ENCODE measurements around the gene SPAG6. TPM values are rescaled to one million over a fixed set of nuclear protein-coding genes. Genes with fewer than 3 reads are reported as not detected.

Gene SPAG6
- total and polyA plus RNA-seq, 4 donors = 0.36 TPM; not detected in 3

DNA sequence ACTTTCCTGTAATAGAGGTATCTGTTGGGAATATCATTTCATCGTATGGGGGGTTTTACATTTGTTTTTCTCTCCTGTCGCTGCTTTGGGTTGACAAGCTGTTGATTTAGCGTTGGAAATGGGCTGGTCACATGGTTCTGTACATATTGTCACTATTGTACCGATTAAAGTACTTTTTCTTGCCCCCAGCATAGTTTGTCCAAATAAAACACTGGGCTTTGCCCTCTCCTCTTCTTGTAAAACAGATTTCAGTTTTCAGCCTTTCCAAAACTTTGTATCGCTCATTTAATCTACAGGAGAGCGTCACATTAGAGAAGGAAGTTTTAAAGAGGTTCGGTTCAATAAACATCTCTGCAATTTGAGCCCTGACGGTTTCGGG lies 20.4 kb upstream of the SPAG6 start:
- no peaks in the 10 kb centered on the region for H3K27me3 ChIP-seq (ENCODE audit: control insufficient read depth in 1 of 2, insufficient read depth in 2 of 2, low read length in 1 of 2)
- H3K4me1 ChIP-seq (ENCODE audit: control insufficient read depth in 1 of 2, insufficient read depth in 2 of 2, low read length in 2 of 2) = peaks cover 2 to 3% of the 10 kb centered on the region in 2 donors
- peak overlapping the region; percentile 44 to 92 for H3K4me3 ChIP-seq (ENCODE audit: low read length in 2 of 2)
- peaks cover 0 to 3% of the 10 kb centered on the region in 2 donors for H3K36me3 ChIP-seq (ENCODE audit: control insufficient read depth in 1 of 2, insufficient read depth in 2 of 2, low read length in 1 of 2)
- intact Hi-C loops (cut with DNase I) = loop anchor here (5.0 to 10.0 kb wide), 6 partner anchors 98 to 830 kb away; partner anchors contain the start of genes DNAJC1 (in 1 of the 2) and SKIDA1 (in 1 of the 2)
- WGBS, 2 donors = 6 to 7% methylated on average over 9 of the region's 9 CpGs
- H3K27ac ChIP-seq (ENCODE audit: low read depth in 1 of 2, low read length in 2 of 2) = no peak overlapping the region
- H3K9me3 ChIP-seq (ENCODE audit: control insufficient read depth, low read length) = no peaks in the 10 kb centered on the region
- ATAC-seq (ENCODE audit: low FRiP score) = no peak
- no peak for DNase-seq

DNA sequence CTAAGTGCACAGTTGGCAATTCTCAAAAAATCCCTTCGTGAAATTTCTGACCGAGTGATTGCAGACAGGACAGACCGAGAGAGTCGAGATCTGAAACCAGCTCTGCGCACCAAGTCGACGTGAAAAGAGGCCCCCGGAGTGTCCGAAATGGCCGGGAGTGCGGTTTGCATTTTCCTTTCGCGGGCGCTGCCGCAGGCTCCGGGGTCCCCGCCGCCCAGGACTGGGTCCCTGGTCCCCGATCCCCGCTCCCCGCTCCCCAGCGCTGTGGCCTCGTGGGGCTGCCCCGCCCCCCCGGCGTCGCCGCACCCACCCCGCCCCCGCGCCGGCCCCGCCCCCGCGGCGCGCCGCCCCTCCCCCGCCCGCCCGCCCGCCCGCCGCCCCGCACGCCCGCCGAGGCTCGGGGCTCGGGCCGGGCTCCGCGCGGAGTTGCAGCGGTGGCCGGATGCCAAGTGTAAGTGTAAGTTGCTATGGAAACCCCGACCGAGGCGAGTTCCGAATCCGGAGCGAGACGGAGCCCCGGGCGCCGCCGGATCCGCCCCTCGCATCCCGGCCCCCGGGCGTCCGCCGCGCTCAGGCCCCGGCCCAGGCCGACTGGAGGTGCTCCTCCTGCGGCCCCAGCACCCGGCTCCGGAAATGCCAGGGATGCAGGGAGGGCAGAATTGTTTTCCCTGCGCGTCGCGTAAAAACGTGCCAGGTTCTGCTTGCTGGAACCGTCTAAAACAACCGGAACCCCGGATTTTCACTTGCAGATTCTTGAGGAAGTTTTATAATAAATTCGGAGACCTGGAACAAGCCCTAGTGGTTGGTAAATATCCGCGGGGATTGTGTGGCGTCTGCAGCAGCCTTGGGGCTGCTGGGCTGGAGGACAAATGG lies 19.8 kb upstream of the SPAG6 start:
- ATAC-seq (ENCODE audit: low FRiP score) (peak; percentile 72), DNase-seq (peak; percentile 83 to 92)
- H3K4me1 ChIP-seq (ENCODE audit: control insufficient read depth in 1 of 2, insufficient read depth in 2 of 2, low read length in 2 of 2) = peaks cover 2 to 3% of the 10 kb centered on the region in 2 donors
- H3K27ac ChIP-seq (ENCODE audit: low read depth in 1 of 2, low read length in 2 of 2) = peak overlapping the region in 1 of 2 donors; percentile 52
- H3K4me3 ChIP-seq (ENCODE audit: low read length in 2 of 2) = peak overlapping the region; percentile 44 to 92
- peaks cover 0 to 3% of the 10 kb centered on the region in 2 donors for H3K36me3 ChIP-seq (ENCODE audit: control insufficient read depth in 1 of 2, insufficient read depth in 2 of 2, low read length in 1 of 2)
- no peaks in the 10 kb centered on the region for H3K9me3 ChIP-seq (ENCODE audit: control insufficient read depth, low read length)
- 1% methylated on average over 53 to 92 of the region's 92 CpGs for WGBS, 2 donors
- intact Hi-C loops (cut with DNase I) = loop anchor here (10.0 kb wide), 4 partner anchors 229 to 831 kb away; partner anchors contain the start of genes DNAJC1 (in 1 of the 2) and SKIDA1 (in 1 of the 2)
- H3K27me3 ChIP-seq (ENCODE audit: control insufficient read depth in 1 of 2, insufficient read depth in 2 of 2, low read length in 1 of 2) = no peaks in the 10 kb centered on the region

DNA sequence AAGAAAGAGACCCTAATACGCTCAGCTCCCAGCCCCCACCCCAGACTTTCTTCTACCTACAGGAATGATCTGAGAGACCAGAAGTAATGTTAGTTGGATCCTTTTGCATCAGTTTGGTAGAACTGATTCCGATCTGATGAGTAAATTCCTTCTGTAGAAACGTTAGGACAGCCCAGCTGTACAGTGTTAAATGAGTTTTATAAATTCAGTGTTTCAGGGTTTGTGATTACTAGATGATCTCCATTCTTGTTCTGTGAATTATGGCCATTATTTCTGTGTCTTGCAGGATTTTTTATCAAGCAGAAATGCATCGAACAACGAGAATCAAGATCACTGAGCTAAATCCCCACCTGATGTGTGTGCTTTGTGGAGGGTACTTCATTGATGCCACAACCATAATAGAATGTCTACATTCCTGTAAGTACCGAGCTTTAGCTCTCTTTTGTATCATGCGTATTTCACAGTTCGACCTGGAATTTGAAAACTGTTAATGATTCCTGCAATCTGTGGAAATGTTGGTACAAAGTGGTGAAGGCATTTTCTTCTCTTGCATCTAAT lies 19.1 kb upstream of the SPAG6 start:
- Histone ChIP-seq H3K9me3 (ENCODE audit: control insufficient read depth, low read length) (no peaks in the 10 kb centered on the region), H3K27me3 (ENCODE audit: control insufficient read depth in 1 of 2, insufficient read depth in 2 of 2, low read length in 1 of 2) (no peaks in the 10 kb centered on the region), H3K36me3 (ENCODE audit: control insufficient read depth in 1 of 2, insufficient read depth in 2 of 2, low read length in 1 of 2) (peaks cover 0 to 3% of the 10 kb centered on the region in 2 donors), H3K4me1 (ENCODE audit: control insufficient read depth in 1 of 2, insufficient read depth in 2 of 2, low read length in 2 of 2) (peaks cover 2 to 3% of the 10 kb centered on the region in 2 donors), H3K4me3 (ENCODE audit: low read length in 2 of 2) (peak overlapping the region; percentile 44 to 92), H3K27ac (ENCODE audit: low read depth in 1 of 2, low read length in 2 of 2) (peak overlapping the region in 1 of 2 donors; percentile 52)
- intact Hi-C loops (cut with DNase I) = loop anchor here (10.0 kb wide), 4 partner anchors 229 to 831 kb away; partner anchors contain the start of genes DNAJC1 (in 1 of the 2) and SKIDA1 (in 1 of the 2)
- 56 to 61% methylated on average over 8 of the region's 8 CpGs for WGBS, 2 donors
- DNase-seq (no peak), ATAC-seq (ENCODE audit: low FRiP score) (no peak)

DNA sequence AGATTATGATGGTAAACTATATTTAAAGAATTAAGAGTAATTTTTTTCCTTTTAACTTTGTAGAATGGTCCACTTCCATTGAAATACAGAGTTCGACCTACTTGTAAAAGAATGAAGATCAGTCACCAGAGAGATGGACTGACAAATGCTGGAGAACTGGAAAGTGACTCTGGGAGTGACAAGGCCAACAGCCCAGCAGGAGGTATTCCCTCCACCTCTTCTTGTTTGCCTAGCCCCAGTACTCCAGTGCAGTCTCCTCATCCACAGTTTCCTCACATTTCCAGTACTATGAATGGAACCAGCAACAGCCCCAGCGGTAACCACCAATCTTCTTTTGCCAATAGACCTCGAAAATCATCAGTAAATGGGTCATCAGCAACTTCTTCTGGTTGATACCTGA lies 16.1 kb upstream of the SPAG6 start:
- H3K36me3 ChIP-seq (ENCODE audit: control insufficient read depth in 1 of 2, insufficient read depth in 2 of 2, low read length in 1 of 2) = peaks cover 0 to 3% of the 10 kb centered on the region in 2 donors
- H3K9me3 ChIP-seq (ENCODE audit: control insufficient read depth, low read length) = no peaks in the 10 kb centered on the region
- H3K27me3 ChIP-seq (ENCODE audit: control insufficient read depth in 1 of 2, insufficient read depth in 2 of 2, low read length in 1 of 2) = no peaks in the 10 kb centered on the region
- WGBS, 2 donors = 96 to 97% methylated on average over 3 of the region's 3 CpGs
- no peak overlapping the region for H3K4me3 ChIP-seq (ENCODE audit: low read length in 2 of 2)
- intact Hi-C loops (cut with DNase I) = loop anchor here (10.0 kb wide), 4 partner anchors 226 to 834 kb away; partner anchors contain the start of genes DNAJC1 (in 1 of the 2) and SKIDA1 (in 1 of the 2)
- no peak for DNase-seq
- no peak for ATAC-seq (ENCODE audit: low FRiP score)
- peaks cover 0 to 2% of the 10 kb centered on the region in 2 donors for H3K4me1 ChIP-seq (ENCODE audit: control insufficient read depth in 1 of 2, insufficient read depth in 2 of 2, low read length in 2 of 2)
- H3K27ac ChIP-seq (ENCODE audit: low read depth in 1 of 2, low read length in 2 of 2) = no peak overlapping the region

GRCh38 chr10:22332116-22332692 lies 13.1 kb upstream of the SPAG6 start:
- no peak for DNase-seq
- intact Hi-C loops (cut with DNase I) = no loop called here
- Histone ChIP-seq H3K36me3 (ENCODE audit: control insufficient read depth in 1 of 2, insufficient read depth in 2 of 2, low read length in 1 of 2) (peaks cover 0 to 3% of the 10 kb centered on the region in 2 donors), H3K27me3 (ENCODE audit: control insufficient read depth in 1 of 2, insufficient read depth in 2 of 2, low read length in 1 of 2) (no peaks in the 10 kb centered on the region), H3K9me3 (ENCODE audit: control insufficient read depth, low read length) (no peaks in the 10 kb centered on the region), H3K27ac (ENCODE audit: low read depth in 1 of 2, low read length in 2 of 2) (no peak overlapping the region), H3K4me1 (ENCODE audit: control insufficient read depth in 1 of 2, insufficient read depth in 2 of 2, low read length in 2 of 2) (no peaks in the 10 kb centered on the region), H3K4me3 (ENCODE audit: low read length in 2 of 2) (no peak overlapping the region)
- ATAC-seq (ENCODE audit: low FRiP score) = no peak
- WGBS, 2 donors = 92% methylated on average over 7 of the region's 7 CpGs

- WGBS, 2 donors = 80 to 81% methylated on average over 25 of the region's 25 CpGs
- no peak for DNase-seq
- ATAC-seq (ENCODE audit: low FRiP score) = no peak
Measured at GRCh38 chr10:22333167-22333974, 11.9 kb upstream of the SPAG6 start.

DNA sequence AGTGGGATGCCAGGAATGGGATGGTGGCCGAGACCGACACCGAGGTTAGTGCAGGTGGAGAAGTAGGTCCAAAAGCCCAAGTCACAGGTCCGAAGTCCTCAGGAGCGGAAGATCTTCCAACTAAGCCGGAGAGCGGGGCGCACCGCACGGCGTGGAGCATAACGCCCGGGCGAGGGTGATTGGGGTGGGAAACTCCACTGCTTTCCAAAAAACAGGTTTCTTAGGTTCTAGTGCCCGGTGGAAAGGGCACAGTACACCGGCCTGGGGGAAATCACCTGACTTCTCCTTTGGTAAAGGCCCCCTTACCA lies 11.4 kb upstream of the SPAG6 start:
- no peak for DNase-seq
- Histone ChIP-seq H3K4me3 (ENCODE audit: low read length in 2 of 2) (no peak overlapping the region), H3K9me3 (ENCODE audit: control insufficient read depth, low read length) (no peaks in the 10 kb centered on the region)

More at GRCh38 chr10:22333167-22333974, 11.9 kb upstream of the SPAG6 start:
- Histone ChIP-seq H3K27me3 (ENCODE audit: control insufficient read depth in 1 of 2, insufficient read depth in 2 of 2, low read length in 1 of 2) (no peaks in the 10 kb centered on the region), H3K36me3 (ENCODE audit: control insufficient read depth in 1 of 2, insufficient read depth in 2 of 2, low read length in 1 of 2) (peaks cover 0 to 3% of the 10 kb centered on the region in 2 donors), H3K9me3 (ENCODE audit: control insufficient read depth, low read length) (no peaks in the 10 kb centered on the region), H3K4me3 (ENCODE audit: low read length in 2 of 2) (no peak overlapping the region), H3K27ac (ENCODE audit: low read depth in 1 of 2, low read length in 2 of 2) (no peak overlapping the region), H3K4me1 (ENCODE audit: control insufficient read depth in 1 of 2, insufficient read depth in 2 of 2, low read length in 2 of 2) (no peaks in the 10 kb centered on the region)
- intact Hi-C loops (cut with DNase I) = no loop called here

More for the DNA sequence above, 11.4 kb upstream of the SPAG6 start:
- no peak for ATAC-seq (ENCODE audit: low FRiP score)
- Histone ChIP-seq H3K27me3 (ENCODE audit: control insufficient read depth in 1 of 2, insufficient read depth in 2 of 2, low read length in 1 of 2) (no peaks in the 10 kb centered on the region), H3K4me1 (ENCODE audit: control insufficient read depth in 1 of 2, insufficient read depth in 2 of 2, low read length in 2 of 2) (no peaks in the 10 kb centered on the region), H3K27ac (ENCODE audit: low read depth in 1 of 2, low read length in 2 of 2) (no peak overlapping the region), H3K36me3 (ENCODE audit: control insufficient read depth in 1 of 2, insufficient read depth in 2 of 2, low read length in 1 of 2) (peaks cover 0 to 3% of the 10 kb centered on the region in 2 donors)
- intact Hi-C loops (cut with DNase I) = no loop called here
- 69 to 71% methylated on average over 16 of the region's 16 CpGs for WGBS, 2 donors

All from aorta (tissue), 5 donors.